ENCODE results near the gene VPS13C.

DNA sequence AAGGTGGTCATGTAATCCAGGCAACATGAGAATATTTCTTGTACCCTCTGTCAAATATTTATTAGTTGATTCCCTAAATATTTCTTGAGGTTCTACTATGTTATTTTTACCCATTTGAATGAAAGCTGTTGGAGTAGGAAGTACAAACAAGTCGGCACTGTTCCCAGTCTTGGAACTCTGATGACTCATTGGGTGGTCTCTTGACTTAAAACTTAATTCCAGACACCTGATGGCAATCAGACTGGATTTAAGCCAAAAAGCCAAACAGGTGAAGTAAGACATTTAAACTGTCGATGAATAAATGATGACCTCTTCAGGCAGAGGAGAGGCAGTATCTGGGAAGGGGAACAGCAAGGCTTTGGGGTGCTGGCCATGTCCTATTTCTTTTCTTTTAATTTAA lies 29.4 kb upstream of the VPS13C start:
- TF ChIP-seq CTCF (IDR thresholded peaks at IDR 0.05) (no peak), POLR2A (IDR thresholded peaks at IDR 0.05) (no peak)
